Ishikawa (cell line): ENCODE data around the gene SLIT3.

ENCODE experiments used
- CEBPB ChIP-seq: IDR thresholded peaks from 2 replicates; pipeline ENCODE4 v1.6.1; 2012
- CREB1 ChIP-seq: IDR thresholded peaks from 2 replicates; pipeline ENCODE4 v1.6.1; 2012; ENCODE audit warnings: low read depth
- EGR1 ChIP-seq: IDR thresholded peaks from 2 replicates; pipeline ENCODE4 v1.6.1; 2012
- EP300 ChIP-seq: IDR thresholded peaks from 2 replicates; pipeline ENCODE4 v1.6.1; 2012; ENCODE audit warnings: borderline replicate concordance
- FOXM1 ChIP-seq: IDR thresholded peaks from 2 replicates; pipeline ENCODE4 v1.6.1; 2012; ENCODE audit warnings: low read depth, borderline replicate concordance
- MAX ChIP-seq: IDR thresholded peaks from 2 replicates; pipeline ENCODE4 v1.6.1; 2012
- NFIC ChIP-seq: IDR thresholded peaks from 2 replicates; pipeline ENCODE4 v1.6.1; 2012
- RAD21 ChIP-seq: IDR thresholded peaks from 2 replicates; pipeline ENCODE4 v1.6.1; 2012; ENCODE audit warnings: low read depth
- REST ChIP-seq: IDR thresholded peaks from 2 replicates; pipeline ENCODE4 v1.6.1; 2012; ENCODE audit warnings: low read depth, mild to moderate bottlenecking
- TCF12 ChIP-seq: IDR thresholded peaks from 2 replicates; pipeline ENCODE4 v1.6.1; 2012; ENCODE audit warnings: low read depth
- TEAD4 ChIP-seq: IDR thresholded peaks from 2 replicates; pipeline ENCODE4 v1.6.1; 2012
- USF1 ChIP-seq: IDR thresholded peaks from 2 replicates; pipeline ENCODE4 v1.6.1; 2012

- no peak for TF ChIP-seq MAX
- TF ChIP-seq REST, result no peak
- TF ChIP-seq TEAD4, result no peak
- TF ChIP-seq USF1, result no peak
- TF ChIP-seq EGR1, result no peak
- no peak for TF ChIP-seq FOXM1
- TF ChIP-seq CREB1, result no peak
- no peak for TF ChIP-seq CEBPB
- no peak for TF ChIP-seq NFIC
- no peak for TF ChIP-seq EP300
- no peak for TF ChIP-seq RAD21
- TF ChIP-seq TCF12, result no peak
Observed at GRCh38 chr5:168790002-168790635, 510.8 kb downstream of the SLIT3 start.
